Esophagus muscularis mucosa (tissue), 3 donors: Measurements from ENCODE around the gene MYH16.

ENCODE experiments used
- CTCF ChIP-seq, 3 experiments: fragments of 200-600 bp in 2 of 3; fragments of 450-650 bp in 1 of 3; sonication (generic) in 2 of 3; IDR thresholded peaks; one replicate each; pipeline ENCODE4 v1.5.1; 2017 to 2019; ENCODE audit warnings: antibody characterized with exemption in 3 of 3, mild to moderate bottlenecking in 2 of 3, moderate library complexity in 1 of 3
- POLR2A ChIP-seq: fragments of 450-650 bp; IDR thresholded peaks from one replicate; pipeline ENCODE4 v1.6.1; 2017; ENCODE audit warnings: antibody characterized with exemption, moderate library complexity, mild to moderate bottlenecking, low read depth
- POLR2AphosphoS5 ChIP-seq, 2 donors: sonication (generic); formaldehyde crosslinking; IDR thresholded peaks; one replicate each; pipeline ENCODE4 v1.6.1; 2017; ENCODE audit warnings: antibody characterized with exemption in 2 of 2

GRCh38 chr7:99268577-99268908, 4.1 kb upstream of the MYH16 start:
- TF ChIP-seq CTCF (IDR thresholded peaks at IDR 0.05) (no peak), POLR2AphosphoS5 (IDR thresholded peaks at IDR 0.05) (no peak), POLR2A (no peak)
